Mammary epithelial cell (primary cell): ENCODE results near the gene MEAK7.

Experiments used
- CTCF ChIP-seq, 2 donors: IDR thresholded peaks in 1 of 2; conservative IDR thresholded peaks in 1 of 2; 2 replicates each; pipeline ENCODE4 v1.5.1; 2011 to 2012; ENCODE audit warnings: inconsistent platforms in 2 of 2, low read length in 2 of 2, mild to moderate bottlenecking in 2 of 2, control low read depth in 1 of 2, low read depth in 1 of 2; ENCODE audit not compliant: insufficient read depth in 1 of 2; ENCODE audit errors: extremely low read depth in 1 of 2
- EZH2 ChIP-seq: IDR thresholded peaks from 2 replicates; pipeline ENCODE4 v1.6.1; 2012; ENCODE audit warnings: low read length, inconsistent platforms, borderline replicate concordance

- TF ChIP-seq CTCF (conservative IDR thresholded peaks at IDR 0.05 in 1 of 2, IDR thresholded peaks at IDR 0.05 in 1 of 2; ENCODE audit: extremely low read depth in 1 of 2, insufficient read depth in 1 of 2, low read depth in 1 of 2, low read length in 2 of 2) = no peak
- TF ChIP-seq EZH2 = no peak
These were observed 25.1 kb upstream of the MEAK7 start for GRCh38 chr16:84529607-84530006.
